Measurements from ENCODE around the gene PXYLP1. TPM values are rescaled to one million over a fixed set of nuclear protein-coding genes. Genes with fewer than 3 reads are reported as not detected.
A peak's percentile ranks its signal among the peaks of the same experiment; 100 is the strongest.

PXYLP1 gene
- total RNA-seq, 2 donors from 2014 or later, result 9.7 to 17.5 TPM

DNA sequence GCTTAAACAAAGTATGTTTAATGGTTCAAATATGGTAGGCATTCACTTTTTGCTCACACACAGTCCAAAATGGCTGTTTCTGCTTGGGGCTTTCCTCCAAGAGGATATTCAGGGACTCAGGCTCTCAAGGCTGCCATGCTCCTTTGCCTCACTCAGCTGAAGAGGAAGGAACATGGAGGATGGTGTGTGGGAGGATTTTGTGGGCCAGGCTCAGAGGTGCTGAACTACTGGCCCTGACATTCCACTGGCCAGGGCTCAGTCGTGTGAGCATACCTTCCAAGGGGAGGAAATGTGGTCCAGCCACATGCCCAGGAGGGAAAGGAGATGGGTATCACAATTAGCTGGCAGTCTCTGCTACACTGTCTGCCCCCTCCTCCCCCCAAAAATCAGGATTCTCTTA, 8.7 kb downstream of the PXYLP1 start:
- H3K36me3 Mint-ChIP-seq, result peaks cover 0 to 23% of the 10 kb centered on the region in 2 donors
- DNase-seq (ENCODE audit: low spot score in 2 of 2) (no peak), ATAC-seq (peak in 1 of 2 donors; percentile 5)
- no peaks in the 10 kb centered on the region for H3K9me3 Mint-ChIP-seq
- no peak overlapping the region for H3K27ac Mint-ChIP-seq

DNA sequence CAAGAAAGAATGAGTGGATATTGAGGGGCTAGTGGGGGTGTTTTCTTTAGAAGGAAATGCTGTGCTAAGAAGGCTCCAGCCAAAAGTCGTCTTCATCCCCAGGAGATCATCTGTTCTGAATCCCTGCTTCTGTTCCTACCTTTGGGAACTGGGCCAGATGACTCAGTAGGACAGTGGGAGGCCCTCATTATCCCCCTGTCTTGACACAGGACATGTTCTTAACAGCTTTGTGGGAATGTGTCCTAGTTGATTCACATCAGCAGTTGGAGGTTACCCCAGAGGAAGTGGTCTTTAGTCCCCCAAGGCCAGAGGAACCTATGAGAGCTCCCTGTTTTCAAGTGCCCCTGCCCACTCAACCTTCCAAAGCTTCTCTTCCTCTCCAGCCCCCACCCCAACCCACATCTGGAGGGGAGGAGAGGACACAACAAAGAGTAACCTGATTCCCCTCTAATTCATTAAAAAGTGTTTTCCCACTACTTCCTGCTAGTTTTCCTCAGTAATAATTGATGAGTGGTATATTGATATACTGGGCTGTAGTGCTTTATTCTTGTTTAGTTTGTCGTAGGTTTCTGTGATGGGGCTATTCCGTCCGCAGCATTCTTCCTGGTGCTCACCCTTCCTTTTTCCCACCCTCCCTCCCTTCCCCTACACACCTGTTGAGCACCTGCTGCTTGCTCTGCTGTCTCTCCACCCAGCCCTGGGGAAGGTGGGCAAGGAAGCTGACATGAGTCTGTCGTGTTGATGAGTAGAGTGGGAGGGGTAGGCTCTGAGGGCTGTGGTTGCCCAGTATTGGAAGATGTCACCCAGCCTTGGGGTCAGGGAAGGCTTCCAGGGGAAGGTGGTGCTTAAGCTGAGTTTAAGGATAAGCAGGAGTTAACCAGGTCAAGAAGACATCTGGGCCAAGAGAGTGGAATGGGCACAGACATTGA, 9.3 kb downstream of the PXYLP1 start:
- Mint-ChIP-seq H3K27ac (peak overlapping the region; percentile 52 to 75), H3K36me3 (peaks cover 0 to 23% of the 10 kb centered on the region in 2 donors), H3K9me3 (no peaks in the 10 kb centered on the region)
- no peak for DNase-seq (ENCODE audit: low spot score in 2 of 2)
- ATAC-seq, result no peak

DNA sequence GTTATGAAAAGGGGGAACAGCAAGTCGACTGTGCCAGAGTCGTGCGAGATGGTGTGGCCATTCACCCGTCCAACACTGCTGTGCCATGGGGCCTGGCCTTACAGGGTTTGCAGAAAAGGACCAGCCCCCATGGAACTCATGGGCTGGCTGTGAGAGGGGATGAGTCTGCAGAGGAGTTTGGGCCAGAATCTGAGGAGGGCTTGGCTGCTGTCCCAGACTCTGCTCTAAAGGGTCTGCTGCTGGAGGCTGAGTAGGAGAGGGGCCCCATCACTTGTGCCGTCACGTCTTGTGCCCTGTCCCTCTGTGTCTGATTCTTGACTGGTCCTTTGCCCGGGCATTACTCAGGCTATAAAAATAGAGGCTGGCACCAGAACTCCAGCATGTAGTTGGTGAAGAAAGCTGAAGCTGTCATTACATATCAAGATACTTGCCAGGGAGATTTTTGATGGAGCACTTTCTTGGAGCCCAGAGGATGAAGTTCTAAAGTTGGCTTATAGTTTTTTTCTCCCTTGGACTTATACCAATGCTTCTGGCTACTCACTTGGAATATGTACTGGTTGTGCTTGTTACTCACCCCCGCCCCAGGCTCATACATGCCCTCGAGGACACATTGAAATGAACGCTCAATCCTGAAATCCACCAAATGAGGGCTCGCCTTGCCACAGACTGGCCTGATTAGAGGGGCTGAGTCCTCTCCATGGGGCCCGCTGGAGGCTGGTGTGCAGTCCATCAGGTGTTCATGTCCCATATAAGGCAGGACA, 10.2 kb downstream of the PXYLP1 start:
- peak overlapping the region; percentile 52 to 75 for H3K27ac Mint-ChIP-seq
- H3K36me3 Mint-ChIP-seq, result peaks cover 0 to 23% of the 10 kb centered on the region in 2 donors
- H3K9me3 Mint-ChIP-seq, result no peaks in the 10 kb centered on the region
- ATAC-seq, result no peak
- no peak for DNase-seq (ENCODE audit: low spot score in 2 of 2)

DNA sequence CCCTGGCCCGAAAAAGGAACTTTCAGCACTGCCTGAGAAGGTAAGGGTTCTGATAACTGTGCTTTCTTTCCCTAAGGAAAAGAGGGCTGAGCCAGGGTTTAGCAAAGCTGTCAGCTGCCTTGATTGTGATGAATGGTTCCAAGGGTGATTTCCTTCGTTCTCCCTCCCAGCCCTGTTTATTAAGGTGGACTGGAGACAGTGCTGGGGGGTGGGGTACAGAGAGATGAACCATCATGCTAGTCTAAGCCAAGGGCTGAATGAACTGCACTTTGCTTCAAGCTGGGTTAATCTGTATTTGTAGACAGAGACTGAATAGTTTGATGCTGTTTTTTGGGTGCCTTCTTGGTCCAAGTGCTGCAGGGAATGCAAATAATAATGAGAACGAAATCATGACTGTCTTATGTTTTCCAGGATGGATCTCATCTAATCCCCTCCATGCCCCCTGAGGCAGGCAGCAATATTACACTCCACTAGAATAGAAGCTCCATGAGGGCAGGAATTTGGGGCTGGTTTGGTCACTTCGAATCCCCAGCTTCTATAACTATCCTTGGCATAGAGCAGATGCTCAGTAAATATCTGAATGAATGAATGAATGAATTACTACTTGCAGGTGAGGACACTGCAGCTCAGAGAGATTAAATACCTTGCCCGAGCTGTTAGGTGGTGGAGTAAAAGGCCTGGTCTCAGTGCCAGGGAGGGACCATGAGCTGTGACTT, 10.9 kb downstream of the PXYLP1 start:
- Mint-ChIP-seq H3K36me3 (peaks cover 0 to 23% of the 10 kb centered on the region in 2 donors), H3K27ac (peak overlapping the region in 1 of 2 donors; percentile 73), H3K9me3 (no peaks in the 10 kb centered on the region)
- ATAC-seq, result no peak
- no peak for DNase-seq (ENCODE audit: low spot score in 2 of 2)

DNA sequence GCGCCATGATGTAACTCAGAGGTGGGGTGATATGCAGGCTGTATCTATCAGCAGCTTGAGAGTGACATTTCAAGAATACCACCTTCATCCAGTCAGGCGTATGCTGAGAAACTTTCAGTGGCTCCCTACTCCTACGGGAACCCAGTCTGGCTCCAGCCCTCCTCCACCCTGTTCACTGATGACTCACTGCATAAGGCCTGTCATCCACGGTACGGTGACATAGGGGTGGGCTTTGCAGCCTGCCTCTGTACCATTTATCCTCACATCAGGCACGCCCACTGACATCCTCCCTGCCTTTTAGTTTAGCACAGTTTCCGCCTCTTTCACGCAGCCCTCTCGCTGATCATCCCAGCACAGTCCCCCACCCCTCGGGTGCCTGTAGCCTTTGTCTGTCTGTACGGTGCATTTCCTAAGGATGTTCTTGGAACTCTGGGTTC, 11.7 kb downstream of the PXYLP1 start:
- peak overlapping the region; percentile 39 to 73 for H3K27ac Mint-ChIP-seq

DNA sequence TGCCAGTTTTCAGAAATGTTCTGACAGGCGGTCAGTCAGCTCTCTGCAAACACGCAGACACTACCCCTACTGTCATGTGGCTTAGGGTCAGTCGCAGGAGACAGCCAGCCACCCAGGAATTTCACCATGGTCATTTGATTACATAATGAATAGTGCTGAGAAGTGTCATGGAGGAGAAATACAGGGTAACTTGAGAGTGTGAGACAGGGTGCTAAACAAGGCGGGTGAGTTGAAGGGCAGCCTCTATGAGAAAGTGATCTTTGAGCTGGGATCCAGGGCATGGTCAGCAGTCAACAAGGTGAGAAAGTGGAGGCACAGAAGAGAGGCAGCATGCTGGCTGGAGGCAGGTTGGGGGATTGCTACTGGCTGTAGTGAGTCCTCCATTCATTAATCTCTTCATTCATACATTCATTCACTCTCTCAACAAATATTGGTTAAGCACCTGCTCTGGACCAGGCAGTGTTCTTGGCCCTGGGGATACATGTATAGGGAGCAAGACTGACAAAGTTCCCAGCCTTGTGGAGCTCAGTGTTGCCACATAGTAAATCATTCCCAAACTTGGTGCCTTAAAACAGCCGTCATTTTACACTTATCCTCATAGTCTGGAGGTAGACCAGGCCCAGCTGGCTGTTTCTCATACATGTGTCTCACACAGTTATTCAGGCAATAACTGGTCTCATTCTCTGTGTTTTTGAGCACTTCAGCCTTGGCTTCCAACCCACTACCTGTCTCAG, 14.8 kb downstream of the PXYLP1 start:
- Mint-ChIP-seq H3K9me3 (no peaks in the 10 kb centered on the region), H3K27ac (no peak overlapping the region), H3K36me3 (peaks cover 0 to 7% of the 10 kb centered on the region in 2 donors)
- no peak for ATAC-seq
- no peak for DNase-seq (ENCODE audit: low spot score in 2 of 2)

More for the DNA sequence above, 11.7 kb downstream of the PXYLP1 start:
- Mint-ChIP-seq H3K9me3 (no peaks in the 10 kb centered on the region), H3K36me3 (peaks cover 0 to 21% of the 10 kb centered on the region in 2 donors)
- DNase-seq (ENCODE audit: low spot score in 2 of 2), result peak in 1 of 2 donors; percentile 57
- ATAC-seq, result peak; percentile 95 to 99

DNA sequence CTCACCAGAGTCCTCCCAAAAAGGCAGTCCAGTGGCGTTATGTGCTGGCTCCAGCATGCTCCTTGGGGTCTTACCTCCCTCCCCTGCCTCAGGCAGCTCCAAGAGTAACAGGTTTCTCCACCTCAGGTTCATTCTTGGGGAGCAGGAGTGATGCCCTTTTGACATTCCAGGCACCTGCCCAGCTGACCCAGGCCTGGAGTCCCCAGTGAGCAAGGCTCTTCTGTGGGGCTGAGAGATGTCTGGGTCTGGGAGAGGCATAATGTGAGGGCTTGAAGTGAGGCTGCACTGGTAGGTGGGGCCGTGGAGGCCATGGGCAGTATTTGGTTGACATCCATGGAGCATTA, 15.3 kb downstream of the PXYLP1 start:
- DNase-seq (ENCODE audit: low spot score in 2 of 2), result no peak
- H3K36me3 Mint-ChIP-seq, result peaks cover 0 to 7% of the 10 kb centered on the region in 2 donors
- H3K9me3 Mint-ChIP-seq, result no peaks in the 10 kb centered on the region
- no peak overlapping the region for H3K27ac Mint-ChIP-seq
- no peak for ATAC-seq

DNA sequence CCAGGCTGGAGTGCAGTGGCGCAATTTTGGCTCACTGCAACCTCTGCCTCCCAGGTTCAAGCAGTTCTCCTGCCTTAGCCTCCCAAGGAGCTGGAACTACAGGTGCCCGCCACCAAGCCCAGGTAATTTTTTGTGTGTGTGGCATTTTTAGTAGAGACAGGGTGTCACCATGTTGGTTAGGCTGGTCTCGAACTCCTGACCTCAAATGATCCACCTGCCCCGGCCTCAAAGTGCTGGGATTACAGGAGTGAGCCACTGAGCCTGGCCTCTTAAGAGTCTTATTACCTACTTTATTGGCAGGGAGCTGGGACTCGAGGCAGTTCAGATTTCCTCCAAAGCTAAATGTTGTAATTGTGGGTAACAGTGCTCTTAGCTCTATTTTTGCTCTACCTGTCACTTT, 16.4 kb downstream of the PXYLP1 start:
- Mint-ChIP-seq H3K9me3 (no peaks in the 10 kb centered on the region), H3K36me3 (peaks cover 0 to under 1% of the 10 kb centered on the region in 2 donors), H3K27ac (no peak overlapping the region)
- no peak for ATAC-seq
- no peak for DNase-seq (ENCODE audit: low spot score in 2 of 2)

DNA sequence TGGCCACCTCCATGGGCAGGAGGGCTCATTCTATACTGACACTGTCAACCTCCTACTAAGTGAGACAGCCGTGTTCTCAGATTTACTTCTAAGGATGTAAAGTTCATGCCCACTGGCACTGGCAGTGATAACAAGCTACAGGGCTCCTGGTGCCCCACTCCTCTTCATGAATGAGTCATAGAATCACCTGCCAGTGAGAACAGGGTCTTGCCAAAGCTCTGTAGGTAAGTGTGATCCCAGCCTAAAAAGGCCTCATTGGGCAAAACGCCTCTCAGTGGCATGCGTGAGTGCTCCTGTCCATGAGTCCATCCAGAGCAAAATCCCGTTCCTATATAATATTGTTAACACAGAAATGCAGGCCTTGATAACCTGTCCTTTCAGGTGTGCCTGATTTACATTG, 17.4 kb downstream of the PXYLP1 start:
- DNase-seq (ENCODE audit: low spot score in 2 of 2), result no peak
- ATAC-seq, result no peak
- Mint-ChIP-seq H3K36me3 (no peaks in the 10 kb centered on the region), H3K9me3 (no peaks in the 10 kb centered on the region), H3K27ac (no peak overlapping the region)

DNA sequence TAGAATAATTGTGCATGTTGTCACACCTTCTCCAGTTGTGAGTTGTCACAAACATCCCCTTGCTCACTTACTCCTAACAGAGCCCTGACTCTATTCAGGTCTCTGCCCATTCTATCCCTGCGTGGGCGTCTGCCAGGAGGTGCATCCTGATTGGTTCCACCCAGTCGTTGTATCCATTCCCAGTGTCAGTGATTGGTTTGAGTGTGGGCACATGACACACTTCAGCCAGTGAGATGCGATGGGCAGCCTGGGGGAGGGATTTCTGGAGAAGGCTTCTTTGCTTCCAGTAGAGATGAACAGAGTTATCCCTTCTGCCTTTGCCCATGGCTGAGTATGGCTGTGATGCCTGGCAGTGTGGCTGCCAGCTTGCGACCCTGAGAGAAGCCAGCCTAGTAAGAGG, 18.7 kb downstream of the PXYLP1 start:
- ATAC-seq (peak in 1 of 2 donors; percentile 13), DNase-seq (ENCODE audit: low spot score in 2 of 2) (no peak)
- Mint-ChIP-seq H3K36me3 (no peaks in the 10 kb centered on the region), H3K27ac (peak overlapping the region in 1 of 2 donors; percentile 25), H3K9me3 (no peaks in the 10 kb centered on the region)

DNA sequence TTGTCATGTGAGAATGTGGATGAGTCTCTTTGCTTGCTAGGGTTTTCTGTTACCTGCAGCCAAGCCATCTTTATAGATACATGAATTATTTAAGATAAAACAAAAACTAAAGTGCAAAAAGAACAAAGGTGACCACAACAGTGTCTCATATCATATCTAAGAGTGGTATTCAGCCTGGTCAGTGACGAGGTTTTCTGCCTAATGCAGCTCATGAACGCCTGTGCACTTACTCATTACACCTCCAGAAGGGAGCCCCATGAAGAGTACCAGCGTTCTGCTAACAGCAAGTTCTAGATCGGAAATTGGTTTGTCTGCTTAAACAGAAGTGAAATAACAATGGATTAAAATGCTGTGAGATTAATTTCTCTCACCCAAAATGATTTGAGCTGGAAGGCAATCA, 19.2 kb downstream of the PXYLP1 start:
- H3K36me3 Mint-ChIP-seq, result no peaks in the 10 kb centered on the region
- DNase-seq (ENCODE audit: low spot score in 2 of 2) (no peak), ATAC-seq (no peak)
- peak overlapping the region in 1 of 2 donors; percentile 25 for H3K27ac Mint-ChIP-seq
- no peaks in the 10 kb centered on the region for H3K9me3 Mint-ChIP-seq

DNA sequence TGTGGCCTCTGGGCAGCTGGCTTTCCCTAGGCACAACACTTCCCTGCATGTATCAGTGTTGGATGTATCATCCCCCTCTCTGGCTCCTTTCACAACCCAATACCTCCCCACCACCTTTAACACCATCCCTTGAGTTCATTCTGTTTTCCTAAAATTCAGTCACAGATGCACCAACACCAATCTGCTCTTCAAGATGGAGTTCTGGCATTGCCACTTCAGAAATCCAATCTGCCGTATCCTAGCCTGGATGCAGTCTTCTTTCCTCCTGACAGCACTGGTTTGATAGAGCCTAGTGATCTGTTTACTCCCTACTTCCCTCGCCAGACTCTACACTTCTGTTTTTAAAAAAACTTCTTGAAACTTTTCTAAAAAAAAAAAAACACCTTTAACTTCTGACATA, 21.7 kb downstream of the PXYLP1 start:
- Mint-ChIP-seq H3K36me3 (no peaks in the 10 kb centered on the region), H3K27ac (no peak overlapping the region), H3K9me3 (no peaks in the 10 kb centered on the region)
- ATAC-seq, result no peak
- DNase-seq (ENCODE audit: low spot score in 2 of 2), result no peak

DNA sequence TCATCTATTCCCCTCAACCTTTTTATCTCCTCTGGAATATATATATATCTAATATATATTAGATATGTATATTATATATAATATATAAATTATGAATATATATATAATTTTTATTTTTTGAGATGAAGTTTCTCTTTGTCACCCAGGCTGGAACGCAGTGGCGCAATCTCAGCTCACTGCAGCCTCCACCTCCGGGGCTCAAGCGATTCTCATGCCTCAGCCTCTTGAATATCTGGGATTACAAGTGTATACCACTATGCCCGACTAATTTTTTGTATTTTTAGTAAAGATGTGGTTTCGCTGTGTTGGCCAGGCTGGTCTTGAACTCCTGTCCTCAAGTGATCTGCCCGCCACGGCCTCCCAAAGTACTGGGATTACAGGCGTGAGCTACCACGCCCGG, 22.2 kb downstream of the PXYLP1 start:
- DNase-seq (ENCODE audit: low spot score in 2 of 2) (no peak), ATAC-seq (no peak)
- H3K36me3 Mint-ChIP-seq, result no peaks in the 10 kb centered on the region
- H3K9me3 Mint-ChIP-seq, result no peaks in the 10 kb centered on the region
- H3K27ac Mint-ChIP-seq, result no peak overlapping the region

DNA sequence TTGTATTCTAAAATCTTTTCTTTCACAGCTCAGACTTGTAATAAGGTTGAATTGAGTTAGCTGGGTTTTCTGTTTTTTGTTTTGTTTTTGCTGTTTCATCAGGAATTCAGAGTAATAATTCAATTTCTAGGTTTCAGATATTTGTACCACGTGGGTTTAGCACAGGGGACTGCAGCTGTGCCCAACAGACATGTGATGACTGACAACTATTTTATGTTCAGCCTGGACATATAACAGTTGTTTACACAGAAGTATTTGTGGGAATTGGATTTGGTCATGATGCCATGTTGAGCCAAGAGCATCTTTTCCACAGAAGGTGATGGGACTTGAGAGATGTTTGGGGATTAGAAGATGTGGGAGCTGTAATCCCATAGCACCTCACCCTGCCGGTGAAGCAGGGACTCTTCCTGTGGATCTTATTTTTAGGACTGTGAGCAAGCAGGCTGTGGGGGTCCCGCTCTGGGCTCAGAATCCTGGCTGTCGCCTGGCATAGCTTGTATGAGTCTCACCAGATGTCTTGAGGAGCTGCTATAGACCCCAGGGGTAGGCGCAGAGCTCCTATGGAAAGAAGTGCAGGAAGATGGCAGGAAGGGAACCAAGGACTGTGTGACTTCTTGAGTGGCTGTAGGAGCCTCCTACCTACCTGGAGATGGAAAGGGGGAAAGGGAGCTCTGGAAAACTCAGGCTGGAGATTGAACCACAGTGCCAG, 23.7 kb downstream of the PXYLP1 start:
- peak in 1 of 2 donors; percentile 3 for ATAC-seq
- Mint-ChIP-seq H3K27ac (peak overlapping the region in 1 of 2 donors; percentile 53), H3K36me3 (no peaks in the 10 kb centered on the region)

DNA sequence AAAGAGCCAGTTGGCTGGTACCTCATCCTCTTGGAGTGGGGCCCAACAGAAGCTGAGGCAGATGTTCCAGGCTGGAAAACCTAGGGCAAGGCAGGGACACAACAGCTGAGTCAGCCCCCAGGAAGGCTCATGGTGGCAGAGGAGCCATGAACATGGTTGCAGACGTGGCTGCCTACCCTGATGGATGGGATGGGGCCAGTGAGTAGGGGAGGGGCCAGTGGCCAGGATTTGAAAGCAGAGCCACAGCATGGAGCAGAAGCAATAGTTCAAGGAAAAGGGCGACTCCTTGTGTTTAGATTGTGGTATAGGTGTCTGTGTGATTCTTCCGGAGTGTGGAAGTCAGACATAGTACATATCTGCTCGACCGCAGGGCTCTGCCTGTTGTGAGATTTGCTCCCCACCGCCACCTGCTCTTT, 24.2 kb downstream of the PXYLP1 start:
- ATAC-seq, result peak; percentile 79 to 96
- Mint-ChIP-seq H3K36me3 (peaks cover 0 to 1% of the 10 kb centered on the region in 2 donors), H3K9me3 (no peaks in the 10 kb centered on the region), H3K27ac (peak overlapping the region in 1 of 2 donors; percentile 53)
- DNase-seq (ENCODE audit: low spot score in 2 of 2), result peak in 1 of 2 donors; percentile 38

More for the DNA sequence above, 23.7 kb downstream of the PXYLP1 start:
- no peaks in the 10 kb centered on the region for H3K9me3 Mint-ChIP-seq
- DNase-seq (ENCODE audit: low spot score in 2 of 2), result no peak

Data from activated naive CD4-positive, alpha-beta T cell treated with anti-CD3 and anti-CD28 coated beads, Interleukin-2, amount 50 U/mL, for 72 hours (primary cell).